ENCODE data around the gene TIMMDC1.
"Not testable (repeated sequence)": the region's sequence is repeated elsewhere in the genome, so short reads cannot be mapped to it uniquely, and the experiment has no call there.

Gene TIMMDC1

DNA sequence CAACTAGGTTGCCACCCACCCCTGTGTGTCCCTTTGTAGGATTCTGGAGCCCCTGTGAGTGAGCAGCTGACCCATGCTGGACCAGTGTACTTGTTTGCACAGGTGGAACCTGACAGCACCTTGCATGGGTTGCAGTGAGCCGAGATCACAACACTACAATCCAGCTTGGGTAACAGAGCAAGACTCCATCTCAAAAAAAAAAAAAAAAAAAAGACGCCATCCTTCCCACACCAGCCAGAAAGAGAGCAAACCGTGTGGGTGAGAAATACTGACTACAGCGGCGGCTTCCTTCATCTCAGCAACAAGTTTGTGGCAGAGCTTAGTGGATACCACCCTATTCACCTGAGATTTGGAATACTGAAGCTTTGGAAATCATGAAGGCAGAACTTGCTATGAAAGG lies 61.8 kb downstream of the TIMMDC1 start:
- no peak for TF ChIP-seq ZFX (IDR thresholded peaks at IDR 0.05)
- TF ChIP-seq, protein P1, sequence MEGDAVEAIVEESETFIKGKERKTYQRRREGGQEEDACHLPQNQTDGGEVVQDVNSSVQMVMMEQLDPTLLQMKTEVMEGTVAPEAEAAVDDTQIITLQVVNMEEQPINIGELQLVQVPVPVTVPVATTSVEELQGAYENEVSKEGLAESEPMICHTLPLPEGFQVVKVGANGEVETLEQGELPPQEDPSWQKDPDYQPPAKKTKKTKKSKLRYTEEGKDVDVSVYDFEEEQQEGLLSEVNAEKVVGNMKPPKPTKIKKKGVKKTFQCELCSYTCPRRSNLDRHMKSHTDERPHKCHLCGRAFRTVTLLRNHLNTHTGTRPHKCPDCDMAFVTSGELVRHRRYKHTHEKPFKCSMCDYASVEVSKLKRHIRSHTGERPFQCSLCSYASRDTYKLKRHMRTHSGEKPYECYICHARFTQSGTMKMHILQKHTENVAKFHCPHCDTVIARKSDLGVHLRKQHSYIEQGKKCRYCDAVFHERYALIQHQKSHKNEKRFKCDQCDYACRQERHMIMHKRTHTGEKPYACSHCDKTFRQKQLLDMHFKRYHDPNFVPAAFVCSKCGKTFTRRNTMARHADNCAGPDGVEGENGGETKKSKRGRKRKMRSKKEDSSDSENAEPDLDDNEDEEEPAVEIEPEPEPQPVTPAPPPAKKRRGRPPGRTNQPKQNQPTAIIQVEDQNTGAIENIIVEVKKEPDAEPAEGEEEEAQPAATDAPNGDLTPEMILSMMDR (conservative IDR thresholded peaks at IDR 0.05): no peak
- H3K27ac ChIP-seq: no peak overlapping the region

DNA sequence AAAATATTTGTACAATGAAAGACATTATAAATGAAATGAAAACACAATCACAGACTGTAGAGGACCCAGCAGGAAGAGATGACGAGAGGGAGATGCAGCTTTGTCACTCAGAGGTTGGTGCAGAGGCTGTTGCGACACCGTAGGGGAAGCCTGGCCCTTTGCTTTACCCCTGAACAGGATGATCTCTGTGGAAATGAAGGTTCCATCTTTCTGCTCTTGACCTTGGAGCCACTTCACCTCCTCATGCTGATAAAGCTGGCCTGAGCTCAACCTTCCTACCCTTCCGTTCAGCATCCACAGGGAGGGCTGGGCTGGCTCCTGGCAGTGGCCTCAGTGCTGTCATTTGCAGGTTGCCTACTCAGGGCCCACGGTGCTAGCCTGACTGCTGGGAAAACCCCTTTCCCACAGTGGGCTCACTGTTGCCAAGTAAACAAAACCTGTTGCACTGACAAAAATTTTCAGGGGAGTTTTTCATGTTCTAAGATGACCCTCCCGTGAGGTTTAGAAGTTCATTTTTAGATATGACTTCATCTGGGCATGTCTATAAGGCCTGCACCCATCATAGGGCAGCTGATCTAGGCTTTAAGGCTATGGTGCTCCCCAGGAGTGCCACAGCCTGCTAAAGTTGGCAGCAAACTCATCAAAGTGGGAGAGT lies 64.1 kb downstream of the TIMMDC1 start:
- no peak for TF ChIP-seq ZFX (IDR thresholded peaks at IDR 0.05)
- TF ChIP-seq, protein P1 (conservative IDR thresholded peaks at IDR 0.05): no peak
- no peak overlapping the region for H3K27ac ChIP-seq

DNA sequence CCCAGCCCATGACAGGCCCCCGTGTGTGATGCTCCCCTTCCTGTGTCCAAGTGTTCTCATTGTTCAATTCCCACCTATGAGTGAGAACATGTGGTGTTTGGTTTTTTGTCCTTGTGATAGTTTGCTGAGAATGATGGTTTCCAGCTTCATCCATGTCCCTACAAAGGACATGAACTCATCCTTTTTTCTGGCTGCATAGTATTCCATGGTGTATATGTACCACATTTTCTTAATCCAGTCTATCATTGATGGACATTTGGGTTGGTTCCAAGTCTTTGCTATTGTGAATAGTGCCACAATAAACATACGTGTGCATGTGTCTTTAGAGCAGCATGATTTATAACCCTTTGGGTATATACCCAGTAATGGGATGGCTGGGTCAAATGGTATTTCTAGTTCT lies 65.0 kb downstream of the TIMMDC1 start:
- not testable (repeated sequence) for H3K27ac ChIP-seq

DNA sequence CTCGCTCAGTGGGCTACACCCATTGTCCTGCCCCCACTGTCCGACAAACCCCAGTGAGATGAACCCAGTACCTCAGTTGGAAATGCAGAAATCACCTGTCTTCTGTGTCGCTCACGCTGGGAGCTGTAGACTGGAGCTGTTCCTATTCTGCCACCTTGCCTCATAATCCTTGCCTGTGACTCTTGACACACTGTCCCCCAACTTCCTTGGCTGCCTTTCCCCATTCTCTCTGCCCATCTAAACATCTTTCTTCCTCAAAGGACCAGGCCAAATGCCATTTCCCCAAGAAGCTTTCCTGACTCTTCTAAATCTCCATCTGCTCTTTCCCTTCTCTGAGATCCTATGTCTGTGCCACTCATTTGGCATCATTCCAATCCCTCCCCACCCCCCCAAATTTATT lies 70.8 kb downstream of the TIMMDC1 start:
- TF ChIP-seq, protein P1 (conservative IDR thresholded peaks at IDR 0.05): no peak
- TF ChIP-seq ZFX (IDR thresholded peaks at IDR 0.05): no peak
- H3K27ac ChIP-seq: no peak overlapping the region

DNA sequence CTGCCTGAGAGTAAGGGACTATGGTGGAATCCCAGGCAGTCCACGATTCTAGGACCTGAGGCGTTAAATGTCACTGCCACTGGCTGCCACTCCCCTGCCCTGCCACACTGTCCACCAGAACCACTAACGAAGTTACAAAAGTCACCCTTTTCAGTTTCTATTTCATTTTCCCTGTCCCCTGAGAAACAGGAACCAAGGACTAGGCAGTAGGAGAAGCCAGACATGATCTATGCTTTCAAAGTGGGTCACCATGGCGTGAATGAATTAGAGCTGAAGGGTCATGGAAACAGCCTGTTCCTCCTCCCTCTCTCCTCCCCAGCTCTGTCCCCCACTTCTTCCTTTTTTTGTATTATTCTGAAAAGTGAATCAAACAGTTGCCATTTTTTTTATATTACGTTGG lies 71.9 kb downstream of the TIMMDC1 start:
- no peak overlapping the region for H3K27ac ChIP-seq
- TF ChIP-seq ZFX (IDR thresholded peaks at IDR 0.05): no peak
- TF ChIP-seq, protein P1 (conservative IDR thresholded peaks at IDR 0.05): no peak

DNA sequence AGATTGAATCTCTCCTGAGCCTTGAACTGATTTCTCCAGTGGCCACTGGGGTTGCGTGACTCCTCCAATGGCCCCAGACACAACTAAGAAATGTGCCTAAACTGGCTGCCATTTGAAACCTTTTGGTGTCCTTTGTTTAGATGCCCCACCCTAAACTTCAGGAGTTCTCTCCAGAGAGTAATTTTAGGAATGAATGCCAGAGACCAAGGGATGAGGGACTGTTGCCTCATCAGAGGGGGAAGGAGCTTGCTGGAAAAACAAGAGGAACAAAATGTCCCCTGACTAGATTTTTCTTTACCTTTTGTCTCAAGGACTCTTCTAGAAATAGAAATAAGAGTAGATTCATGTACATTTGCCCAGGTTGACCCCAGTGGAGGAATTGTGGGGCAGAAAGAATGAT lies 72.9 kb downstream of the TIMMDC1 start:
- TF ChIP-seq ZFX (IDR thresholded peaks at IDR 0.05): no peak
- TF ChIP-seq, protein P1 (conservative IDR thresholded peaks at IDR 0.05): no peak
- H3K27ac ChIP-seq: no peak overlapping the region

DNA sequence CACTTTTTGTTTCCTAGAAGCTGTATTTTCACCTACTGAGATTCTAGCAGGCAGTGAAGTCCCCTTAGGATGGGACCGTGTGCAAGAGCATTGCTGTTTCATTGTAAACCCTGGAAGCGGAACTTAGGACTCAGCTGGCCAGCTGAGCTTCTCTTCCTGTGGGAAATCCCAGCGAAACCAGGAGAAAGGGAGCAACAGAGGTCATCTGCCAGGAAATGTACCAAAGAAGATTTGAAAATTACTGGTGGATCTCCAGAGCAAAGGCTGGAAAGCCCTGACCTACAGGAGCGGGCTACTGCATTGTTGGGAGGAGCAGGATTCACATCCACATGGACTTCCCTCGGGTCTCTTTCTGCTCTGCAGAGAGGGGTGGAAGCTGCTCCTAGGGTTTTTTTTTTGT lies 73.3 kb downstream of the TIMMDC1 start:
- H3K27ac ChIP-seq: no peak overlapping the region
- no peak for TF ChIP-seq ZFX (IDR thresholded peaks at IDR 0.05)
- TF ChIP-seq, protein P1 (conservative IDR thresholded peaks at IDR 0.05): no peak

Measured in C4-2B (cell line).